Activated CD8-positive, alpha-beta memory T cell treated with anti-CD3 and anti-CD28 coated beads for 24 hours (primary cell): Measurements from ENCODE around the gene TMPRSS6.

Experiments used
- DNase-seq: peaks from one replicate; pipeline ENCODE4 v3.0.0-alpha.2; 2020

The TMPRSS6 gene

DNA sequence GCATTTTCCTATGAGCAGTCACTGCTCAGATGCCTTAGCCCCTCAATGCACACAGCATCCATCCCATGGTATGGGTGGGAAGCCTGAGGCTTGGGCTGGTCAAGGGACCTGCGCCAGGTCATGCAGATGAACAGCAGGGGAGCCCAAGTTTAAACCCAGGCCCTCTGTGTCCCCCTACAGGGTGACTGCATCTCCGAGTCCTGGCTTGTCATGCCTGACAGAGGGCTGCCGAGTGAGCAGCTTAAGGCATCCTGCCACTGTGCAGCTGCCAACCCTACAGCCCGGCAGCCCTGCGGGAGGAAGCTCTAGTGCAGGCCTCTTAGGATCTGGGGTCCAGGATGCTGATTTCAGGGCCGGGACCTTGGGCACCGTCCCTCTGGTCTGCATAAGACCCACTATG, 30.2 kb upstream of the TMPRSS6 start:
- DNase-seq, result no peak

DNA sequence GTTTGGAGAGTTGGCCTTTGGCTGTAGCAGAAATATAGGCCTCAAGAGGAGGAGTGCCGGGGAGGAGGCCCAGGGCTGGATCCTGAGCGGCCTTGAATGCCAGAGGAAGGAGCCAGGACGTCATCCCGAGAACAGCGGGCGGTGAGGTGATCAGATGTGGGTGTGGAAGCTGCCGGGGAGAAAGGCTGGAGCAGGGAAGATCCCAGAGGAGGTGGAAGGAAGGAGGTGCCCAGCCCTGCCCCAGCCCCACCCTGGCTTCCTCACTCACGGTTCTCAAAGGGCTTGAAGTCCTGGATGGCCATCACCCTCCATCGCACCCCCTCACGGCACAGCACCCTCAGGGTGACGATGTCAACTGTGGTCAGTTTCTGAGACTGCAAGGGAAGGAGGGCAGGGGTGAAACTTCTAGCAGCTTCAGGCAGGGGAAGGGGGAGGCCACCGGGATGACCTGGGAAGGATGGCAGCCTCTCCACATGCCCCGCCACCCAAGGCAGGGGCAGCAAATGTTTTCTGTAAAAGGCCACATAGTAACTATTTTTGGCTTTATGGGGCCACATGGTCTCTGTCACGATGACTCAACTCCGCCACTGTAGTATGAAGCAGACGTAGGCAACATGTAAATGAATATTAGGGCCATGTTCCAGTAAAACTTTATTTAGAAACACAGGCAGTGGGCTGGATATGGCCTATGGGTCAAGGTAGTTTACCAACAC, 29.5 kb upstream of the TMPRSS6 start:
- DNase-seq, result no peak

DNA sequence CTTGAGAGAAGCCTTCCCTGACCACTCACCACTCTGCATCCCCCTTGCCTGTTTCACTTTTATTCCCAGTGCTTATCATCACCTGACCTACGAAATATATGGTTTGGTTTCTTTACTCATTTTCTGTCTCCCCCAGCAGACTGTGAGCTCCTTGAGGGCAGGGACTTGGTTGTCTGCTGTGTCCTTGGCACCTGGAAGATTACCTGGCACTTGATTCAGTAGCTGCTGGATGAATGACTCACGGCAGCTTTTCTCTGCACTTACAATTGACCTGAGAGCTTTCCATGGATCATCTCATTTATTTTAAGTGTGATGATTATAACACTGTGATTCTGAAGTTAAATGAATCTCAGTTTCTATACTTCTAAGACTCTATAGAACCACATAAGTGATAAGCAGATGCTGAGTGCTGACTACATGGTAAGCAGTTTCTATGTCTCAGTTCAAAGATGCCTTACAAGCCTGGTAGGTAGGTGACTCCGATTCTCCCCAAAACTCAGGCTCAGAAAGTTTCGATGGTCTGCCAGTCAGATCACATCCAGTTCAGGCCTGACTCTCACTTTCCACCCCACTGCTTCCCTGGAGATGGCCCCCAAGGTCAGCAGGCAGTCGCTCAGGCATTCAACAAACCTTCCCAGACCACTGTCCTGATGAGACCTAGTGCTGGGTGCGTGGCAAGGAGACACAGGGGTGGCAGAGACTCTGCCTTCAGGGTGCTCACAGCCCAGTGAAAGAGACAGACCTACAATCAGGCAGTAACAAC, 28.6 kb upstream of the TMPRSS6 start:
- no peak for DNase-seq

DNA sequence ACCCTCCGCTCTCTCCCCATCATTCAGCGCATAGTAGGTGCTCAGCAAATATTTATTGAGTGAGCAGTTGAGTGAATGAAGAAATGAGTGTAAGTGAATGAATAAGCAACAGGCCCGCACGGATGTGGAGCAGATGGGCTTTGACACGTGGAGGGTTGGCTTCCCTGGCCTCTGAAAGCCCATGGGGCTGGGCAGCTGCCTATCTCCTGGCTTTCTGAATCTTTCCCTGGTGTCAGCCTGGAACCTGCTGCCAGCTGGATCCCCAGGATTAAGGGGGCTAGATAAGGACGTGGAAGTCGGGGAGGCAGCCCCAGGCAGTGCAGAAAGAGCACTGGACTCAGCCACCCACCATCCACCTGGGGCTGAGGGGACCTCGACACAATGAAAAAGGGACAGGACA, 27.6 kb upstream of the TMPRSS6 start:
- no peak for DNase-seq

DNA sequence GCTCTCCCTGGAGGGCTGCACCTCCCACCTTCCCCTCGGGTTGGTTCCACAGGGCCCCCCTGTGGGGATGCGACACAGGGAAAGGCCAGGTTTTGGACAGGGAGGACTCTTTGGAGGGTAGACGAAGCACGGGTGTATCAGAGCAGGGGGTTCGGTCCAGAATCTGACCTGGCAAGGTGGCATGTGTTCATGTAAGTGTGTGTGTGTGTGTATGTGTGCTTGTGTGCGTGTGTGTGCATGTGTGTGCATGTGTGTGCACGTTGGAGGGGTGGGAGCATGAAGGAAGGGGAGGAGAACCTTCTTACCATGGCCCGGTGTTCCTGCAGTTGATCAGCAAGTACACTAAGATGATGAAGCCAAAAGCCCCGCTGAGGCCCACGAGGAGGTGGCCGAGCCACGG, 25.5 kb upstream of the TMPRSS6 start:
- DNase-seq, result no peak

DNA sequence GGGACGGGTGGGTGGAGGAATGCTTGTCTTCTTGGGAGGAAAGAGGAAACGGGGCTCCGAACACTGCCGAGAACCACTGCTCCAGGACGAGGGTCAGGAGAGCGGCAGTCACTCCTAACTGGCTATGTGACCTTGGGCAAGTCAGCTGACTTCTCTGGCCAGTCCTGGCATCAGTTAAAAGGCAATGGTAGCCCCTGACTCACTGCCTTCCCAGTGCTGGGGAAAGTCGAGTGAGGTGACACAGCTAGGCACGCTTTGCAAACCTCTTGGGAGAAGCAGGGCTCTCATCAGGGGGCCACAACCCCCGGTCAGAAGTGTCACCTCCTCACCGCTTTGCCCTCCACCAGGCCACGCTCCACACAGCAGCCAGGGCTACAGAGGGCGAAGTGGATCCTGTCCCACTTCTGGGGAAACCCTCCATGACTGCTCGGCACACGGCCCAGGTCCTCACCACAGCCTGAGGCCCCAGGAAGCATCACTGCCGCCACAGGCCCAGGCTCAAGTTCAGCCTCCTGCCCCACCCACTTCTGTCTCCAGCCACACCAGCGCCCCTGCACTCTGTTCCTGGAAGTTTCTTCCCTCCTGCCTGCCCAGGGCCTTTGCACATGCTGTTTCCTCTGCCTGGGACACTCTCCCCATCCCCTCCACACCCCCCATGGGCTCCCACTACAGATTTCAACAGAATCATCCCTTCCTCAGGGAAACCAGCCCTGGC, 23.9 kb upstream of the TMPRSS6 start:
- DNase-seq, result no peak

DNA sequence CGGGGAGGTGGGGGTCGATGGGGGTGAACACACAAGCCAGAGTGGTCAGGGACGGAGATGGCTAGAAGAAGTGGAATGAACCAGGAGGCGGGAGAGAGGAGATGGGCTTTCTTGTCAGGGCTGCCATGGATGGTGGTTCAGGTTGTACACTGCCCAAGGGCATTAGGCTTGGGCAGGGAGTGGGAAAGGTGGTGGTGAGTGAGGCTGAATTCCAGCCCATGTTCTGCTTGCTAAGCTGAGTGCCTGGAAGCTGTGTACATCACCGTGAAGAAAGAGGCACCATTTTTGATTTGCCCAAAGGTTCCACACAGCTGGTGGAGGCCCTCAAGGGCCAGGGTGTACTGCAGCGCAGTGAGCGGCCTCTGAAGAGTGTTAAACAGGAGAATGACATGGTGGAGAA, 23.3 kb upstream of the TMPRSS6 start:
- no peak for DNase-seq

DNA sequence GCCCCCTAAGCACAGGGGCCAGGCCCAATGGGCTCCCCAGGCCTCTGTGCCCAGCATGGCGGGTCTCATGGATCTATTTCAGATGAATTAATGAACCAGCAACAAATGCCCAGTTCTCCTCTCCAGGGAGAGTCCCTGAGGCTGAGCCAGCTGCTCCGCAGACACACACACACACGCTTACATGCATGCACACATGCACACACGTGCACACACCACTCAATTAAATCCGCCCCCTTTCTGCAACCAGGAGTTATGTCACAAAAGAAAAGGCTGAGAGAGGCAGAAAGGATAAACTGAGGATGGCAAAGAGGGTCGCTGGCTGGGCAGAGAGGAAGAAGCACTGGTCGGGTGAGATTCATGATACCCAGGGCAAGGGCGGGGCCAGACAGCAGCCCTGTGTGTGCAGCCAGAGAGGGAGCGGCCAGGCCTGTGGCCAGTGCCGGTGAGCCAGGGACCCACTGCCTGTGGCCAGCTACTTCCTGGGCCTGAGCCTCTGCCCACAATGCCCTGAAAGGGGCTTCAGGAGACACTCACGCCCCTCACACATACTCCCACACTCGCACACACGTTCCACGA, 20.4 kb upstream of the TMPRSS6 start:
- DNase-seq, result no peak

DNA sequence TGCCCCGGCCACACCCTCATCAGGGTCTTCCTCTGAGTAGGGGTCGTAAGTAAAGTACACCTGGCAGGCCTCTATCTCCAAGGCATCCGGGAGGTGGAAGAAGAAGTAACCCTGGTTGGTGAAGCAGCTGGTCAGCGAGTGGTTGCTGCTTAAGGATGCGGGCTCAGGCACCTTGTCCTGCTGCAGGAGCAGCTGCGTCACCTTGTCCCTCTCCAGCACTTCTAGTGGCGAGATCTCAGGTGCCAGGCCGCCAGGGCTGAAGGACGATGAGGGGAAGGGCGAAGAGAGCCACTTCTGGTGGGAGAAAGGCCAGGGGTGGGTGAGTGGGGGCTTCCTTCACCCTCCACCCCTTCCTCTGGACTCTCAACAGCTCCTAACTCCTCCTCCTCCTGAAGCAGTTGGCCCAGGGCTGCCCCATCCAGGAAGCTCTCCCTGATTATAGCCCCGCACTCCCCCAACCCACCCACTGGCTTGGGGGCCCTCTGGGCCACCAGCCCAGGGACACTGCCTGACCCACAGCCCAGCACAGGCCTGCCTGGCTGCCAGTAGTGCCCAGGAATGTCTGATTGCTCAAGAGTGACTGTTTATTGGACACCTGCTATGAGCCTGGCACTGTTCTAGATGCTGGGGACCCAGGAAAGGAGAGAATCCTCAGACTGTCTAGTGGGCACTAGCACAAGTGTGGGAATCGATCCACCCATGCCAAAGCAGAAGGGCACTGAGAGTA, 19.2 kb upstream of the TMPRSS6 start:
- DNase-seq, result no peak

DNA sequence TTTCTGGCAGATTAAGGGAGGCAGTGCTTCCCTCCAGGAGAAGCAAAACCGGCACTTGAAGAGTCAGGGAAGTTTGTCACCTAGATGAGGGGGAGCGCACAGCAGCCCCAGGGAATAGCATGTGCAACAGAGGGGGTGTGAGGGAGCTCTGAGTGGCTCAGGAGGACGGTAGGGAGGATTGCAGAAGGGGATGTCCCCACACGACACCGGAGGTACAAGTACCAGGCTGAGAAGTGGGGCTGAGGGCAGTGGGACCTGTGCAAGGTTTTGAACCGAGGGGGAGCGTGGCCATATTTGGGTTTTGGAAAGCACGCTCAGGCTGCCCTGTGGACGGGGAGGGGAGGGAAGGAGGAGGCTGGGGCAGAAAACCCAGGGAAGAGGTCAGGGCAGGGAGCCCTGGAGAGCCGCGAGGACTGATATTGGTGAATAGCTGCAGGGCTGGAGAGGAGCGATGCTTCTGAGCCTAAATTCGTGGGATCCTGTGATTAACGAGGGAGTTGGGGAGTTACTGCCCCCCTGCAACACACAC, 17.9 kb upstream of the TMPRSS6 start:
- no peak for DNase-seq

DNA sequence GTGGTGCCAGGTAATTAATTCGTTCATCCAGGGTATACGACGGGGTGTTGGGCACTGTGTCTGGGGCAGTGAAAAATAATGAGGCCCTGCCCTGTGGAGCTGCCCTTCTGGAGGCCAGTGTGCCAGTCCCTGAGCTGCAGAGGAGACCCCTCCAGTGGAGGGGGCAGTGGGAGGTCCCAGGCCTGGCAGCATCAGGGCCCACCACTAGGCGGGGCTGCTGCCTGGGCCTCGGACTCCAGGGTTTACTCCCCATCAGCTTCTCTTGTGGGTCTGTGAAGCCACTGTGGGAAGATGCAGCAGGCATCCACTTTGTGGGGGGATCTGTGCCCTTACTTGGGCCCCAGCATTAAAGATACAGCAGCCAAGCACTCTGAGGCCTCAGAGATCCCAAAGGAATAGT, 17.4 kb upstream of the TMPRSS6 start:
- DNase-seq, result no peak

DNA sequence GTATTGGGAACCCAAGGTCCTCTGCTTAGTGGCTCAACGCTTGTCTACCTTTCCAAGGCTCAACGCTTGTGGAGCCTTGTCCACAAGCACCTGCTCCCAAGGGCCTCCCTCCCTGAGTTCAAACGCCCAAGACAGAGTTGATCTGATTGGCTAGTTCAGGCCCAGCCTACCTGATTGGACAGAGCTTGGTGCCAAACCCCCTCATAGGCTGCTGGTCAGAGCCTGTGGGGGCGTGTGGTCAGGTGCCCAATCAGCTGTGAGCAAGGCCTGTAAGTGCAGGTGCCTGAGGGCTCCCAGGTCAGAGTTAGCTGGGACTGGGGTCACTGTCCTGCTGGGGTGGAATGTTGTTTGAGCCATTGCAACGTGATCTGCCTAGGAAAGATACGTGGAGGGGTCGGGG, 16.9 kb upstream of the TMPRSS6 start:
- DNase-seq, result no peak

DNA sequence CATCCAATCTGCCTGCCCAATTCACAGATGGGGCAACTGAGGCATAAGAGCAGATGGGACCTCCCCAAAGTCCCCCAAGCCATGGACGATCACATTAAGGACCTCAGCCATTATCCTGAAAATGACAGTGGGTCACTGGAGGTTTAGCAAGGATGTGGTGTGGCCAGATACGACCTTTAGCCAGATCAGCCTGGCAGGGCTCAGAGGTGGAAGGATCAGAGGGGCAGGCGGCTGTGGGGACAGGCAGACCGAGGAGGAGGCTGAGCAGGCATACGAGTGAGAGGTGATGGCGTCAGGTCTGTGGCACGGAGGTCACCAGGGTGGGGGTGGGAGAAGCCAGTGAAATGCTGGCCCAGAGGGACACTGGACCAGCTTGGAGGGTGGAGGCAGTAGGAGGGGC, 14.1 kb upstream of the TMPRSS6 start:
- DNase-seq, result no peak

DNA sequence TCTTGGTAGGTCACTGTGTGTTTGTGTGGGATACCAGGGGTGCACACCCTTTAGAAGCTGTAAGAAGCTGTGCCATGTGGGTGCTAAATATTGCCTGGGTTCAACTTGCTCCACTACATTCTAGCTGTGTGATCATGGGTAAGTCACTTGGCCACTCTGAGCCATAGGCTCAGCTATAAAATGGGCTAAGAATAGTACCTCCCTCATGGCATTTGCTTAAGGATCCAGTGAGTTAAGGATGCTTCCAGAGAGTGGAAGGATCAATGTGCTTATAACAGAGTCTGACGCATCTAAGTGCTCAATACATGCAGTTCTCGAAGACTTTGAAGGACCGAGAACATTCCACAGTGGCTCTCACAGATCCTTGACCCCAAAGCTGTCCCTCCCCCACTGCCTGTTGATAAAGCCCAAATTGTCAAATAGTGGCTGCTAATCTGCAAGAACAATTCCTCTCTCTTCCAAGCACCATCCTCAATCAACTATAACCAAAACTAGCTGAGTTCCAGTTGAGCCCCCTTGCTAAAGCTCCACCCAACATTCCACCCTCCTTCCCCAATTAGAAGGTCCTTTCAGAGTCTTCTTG, 13.2 kb upstream of the TMPRSS6 start:
- no peak for DNase-seq

DNA sequence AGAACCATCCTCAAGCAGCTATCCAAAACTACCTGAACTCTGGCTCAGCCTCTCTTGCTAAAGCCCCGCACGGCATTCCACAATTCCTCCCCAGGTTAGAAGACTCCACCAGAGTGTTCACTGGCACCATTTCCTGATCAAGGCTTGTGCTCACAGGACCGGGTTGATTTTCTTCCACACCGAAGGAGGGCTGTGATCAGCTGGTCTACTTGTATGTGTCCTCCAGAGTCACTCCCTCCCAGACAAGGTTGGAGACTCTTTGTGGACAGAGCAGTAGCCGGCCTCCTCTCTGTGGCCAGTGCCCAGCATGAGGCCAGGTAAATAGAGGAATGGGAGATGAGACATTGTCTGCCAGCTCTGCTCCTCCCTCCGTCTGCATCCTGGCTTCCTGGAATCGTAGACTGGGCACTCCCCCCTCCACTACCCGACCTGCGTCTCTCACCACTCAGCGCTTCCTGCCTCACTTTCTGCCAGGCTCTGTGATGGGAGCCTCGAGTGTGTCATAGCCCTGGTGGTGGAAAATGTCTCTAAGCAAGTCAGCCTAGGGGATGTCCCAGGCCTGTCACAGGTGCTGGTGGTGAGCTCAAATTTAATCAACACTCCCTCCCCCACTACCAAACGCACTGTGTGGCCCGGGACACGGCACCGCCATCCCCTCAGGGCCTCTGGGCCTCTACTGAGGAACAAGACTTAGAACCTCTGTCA, 12.5 kb upstream of the TMPRSS6 start:
- peak; percentile 93 for DNase-seq

DNA sequence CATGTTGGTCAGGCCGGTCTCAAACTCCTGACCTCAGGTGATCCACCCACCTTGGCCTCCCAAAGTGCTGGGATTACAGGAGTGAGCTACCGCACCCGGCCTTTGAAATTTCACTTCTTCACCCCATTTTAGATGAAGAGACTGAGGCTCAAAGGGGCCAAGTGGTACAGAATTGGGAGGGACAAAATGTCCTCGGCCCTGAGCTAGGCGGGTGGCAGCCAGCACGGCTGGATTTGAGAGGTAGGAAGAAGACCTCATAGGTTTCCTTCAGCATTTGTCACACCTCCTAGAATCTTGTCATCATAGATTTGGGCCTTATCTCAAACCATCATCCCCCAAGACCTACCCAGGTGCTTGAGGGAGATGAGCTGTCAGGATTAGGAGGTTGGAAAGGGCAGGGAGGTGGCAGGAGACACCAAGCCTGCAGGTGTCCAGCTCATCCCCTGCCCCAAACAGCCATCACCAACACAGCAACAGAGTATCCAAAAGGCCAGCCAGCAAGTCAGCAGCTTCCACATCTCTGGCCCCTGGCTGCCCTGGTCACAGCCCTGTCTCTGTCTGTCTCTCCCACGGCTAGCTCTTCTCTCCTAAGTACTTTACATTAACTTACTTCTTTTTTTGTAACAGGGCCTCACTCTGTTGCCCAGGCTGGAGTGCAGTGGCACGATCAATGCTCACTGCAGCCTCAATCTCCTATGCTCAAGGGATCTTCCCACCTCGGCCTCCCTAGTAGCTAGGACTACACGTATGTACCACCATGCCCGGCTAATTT, 11.2 kb upstream of the TMPRSS6 start:
- no peak for DNase-seq

DNA sequence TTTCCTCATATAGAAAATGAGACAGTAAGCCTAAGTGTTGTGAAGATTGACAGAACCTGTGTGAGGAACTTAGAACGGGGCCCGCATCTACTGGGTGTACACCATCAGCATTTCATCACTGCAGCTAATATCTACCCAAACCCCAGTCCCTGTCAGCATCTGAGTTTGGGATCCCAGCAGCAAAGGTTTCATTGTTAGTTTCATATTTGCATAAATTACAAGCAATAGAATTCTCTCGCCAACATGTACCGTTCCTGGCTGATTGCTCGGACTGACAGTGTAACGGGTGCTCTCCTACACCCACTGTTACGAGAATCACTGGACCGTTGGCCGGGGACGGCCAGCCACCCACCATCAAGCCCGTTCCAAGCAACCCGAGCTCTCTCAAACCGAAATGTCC, 10.4 kb upstream of the TMPRSS6 start:
- no peak for DNase-seq

DNA sequence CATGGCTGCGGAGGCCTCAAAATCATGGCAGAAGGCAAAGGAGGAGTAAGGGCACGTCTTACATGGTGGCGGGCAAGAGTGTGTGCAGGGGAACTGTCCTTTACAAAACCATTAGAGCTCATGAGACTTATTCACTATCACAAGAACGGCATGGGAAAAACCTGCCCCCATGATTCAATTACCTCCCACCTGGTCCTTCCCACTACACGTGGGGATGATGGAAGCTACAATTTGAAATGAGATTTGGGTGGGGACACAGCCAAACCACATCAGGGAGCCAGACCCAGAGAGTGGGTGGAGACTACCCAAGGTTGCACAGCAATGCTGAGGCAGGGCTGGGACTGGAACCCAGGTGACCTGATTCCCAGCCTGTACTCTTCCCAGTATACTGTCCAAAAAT, 8.6 kb upstream of the TMPRSS6 start:
- DNase-seq, result no peak

DNA sequence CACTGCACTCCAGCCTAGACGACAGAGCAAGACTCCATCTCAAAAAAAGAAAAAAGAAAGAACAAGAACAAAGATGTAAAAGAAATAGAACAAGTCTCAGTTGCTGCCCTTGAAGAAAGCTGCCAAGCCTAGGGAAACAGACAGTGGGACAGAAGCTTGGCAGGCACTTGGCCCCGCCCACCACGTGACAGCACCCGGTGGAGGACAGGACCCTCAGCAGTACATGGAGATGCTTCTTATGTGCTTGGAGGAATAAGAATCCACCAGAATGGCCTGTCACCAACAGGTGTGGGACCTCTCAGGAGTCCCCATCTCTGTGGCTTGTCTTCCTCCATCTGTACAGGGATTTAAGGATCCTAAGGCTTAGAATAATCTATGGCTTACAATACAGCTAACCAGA, 7.6 kb upstream of the TMPRSS6 start:
- DNase-seq, result no peak

DNA sequence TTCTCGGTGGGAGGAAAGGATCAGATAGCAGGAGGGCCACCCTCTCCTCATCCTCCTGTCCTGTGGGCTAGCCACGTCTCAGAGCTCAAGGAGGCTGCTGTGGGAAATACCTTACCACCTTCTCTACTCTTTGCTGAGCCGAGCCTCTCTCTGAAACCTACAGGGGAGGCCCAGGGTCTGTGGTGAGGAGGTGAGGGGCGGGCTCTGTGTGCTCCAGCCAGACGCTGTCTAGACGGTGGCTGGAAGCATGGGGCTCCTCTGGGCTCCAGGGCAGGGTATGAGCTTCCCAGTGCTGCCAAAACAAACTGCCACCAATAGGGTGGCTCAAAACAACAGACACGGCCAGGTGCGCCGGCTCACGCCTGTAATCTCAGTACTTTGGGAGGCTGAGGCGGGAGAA, 5.5 kb upstream of the TMPRSS6 start:
- no peak for DNase-seq

DNA sequence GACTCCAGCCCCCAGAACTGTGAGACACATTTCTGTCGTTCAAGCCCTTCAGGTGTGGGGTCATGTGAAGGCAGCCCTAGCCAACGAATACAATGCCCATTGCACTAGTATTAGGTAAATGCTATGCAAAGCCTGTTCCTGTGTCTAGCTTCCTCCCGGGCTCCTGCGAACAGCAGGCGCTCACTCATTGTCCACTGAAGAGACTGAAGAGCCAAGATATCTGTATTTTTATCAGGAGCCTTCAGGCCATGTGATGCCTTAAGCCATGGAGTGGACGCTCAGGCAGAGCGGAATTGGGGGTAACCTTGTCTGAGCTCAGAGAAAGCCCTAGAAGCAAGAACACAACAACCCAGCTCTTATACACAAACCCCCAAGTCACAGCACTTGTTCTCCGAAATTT, 4.2 kb upstream of the TMPRSS6 start:
- DNase-seq, result no peak
